ENCODE measurements around the gene CCDC107. TPM values are rescaled to one million over a fixed set of nuclear protein-coding genes. Genes with fewer than 3 reads are reported as not detected.

Gene CCDC107
- total RNA-seq, 1 experiment from 2014 or later = 12.0 TPM

- Histone ChIP-seq H3K23me2 (ENCODE audit: insufficient read length, low read depth, low read length, poor library complexity, severe bottlenecking) (peaks cover 19% of the 10 kb centered on the region), H3K18ac (ENCODE audit: insufficient read length, low read depth, low read length) (no peak overlapping the region), H3K4me1 (ENCODE audit: insufficient read depth, low read length) (peaks cover 3% of the 10 kb centered on the region; the same call in 1 of the 2 replicates), H3K79me2 (ENCODE audit: insufficient read depth, low read length) (no peaks in the 10 kb centered on the region), H4K8ac (replicated peaks; ENCODE audit: insufficient read length, low read depth, low read length) (no peak overlapping the region), H4K20me1 (ENCODE audit: control insufficient read depth, insufficient read depth, insufficient read length) (no peaks in the 10 kb centered on the region), H3K9ac (ENCODE audit: extremely low read depth, insufficient read length, low read length) (no peak overlapping the region), H3K9me3 (ENCODE audit: control insufficient read depth, low read depth, low read length) (no peaks in the 10 kb centered on the region), H3K23ac (ENCODE audit: insufficient read length, low read depth, low read length) (no peak overlapping the region), H2BK5ac (ENCODE audit: insufficient read length, low read length) (no peak overlapping the region), H2AFZ (ENCODE audit: low read length) (no peak overlapping the region), H4K5ac (ENCODE audit: insufficient read length, low read depth, low read length) (no peak overlapping the region), H2AK5ac (ENCODE audit: insufficient read length, low read length) (no peak overlapping the region), H3K79me1 (ENCODE audit: insufficient read depth, low read depth, low read length, poor library complexity, severe bottlenecking) (no peaks in the 10 kb centered on the region), H3K4ac (ENCODE audit: low read depth, low read length) (no peak overlapping the region), H3K27ac (ENCODE audit: insufficient read length, low read depth, low read length) (no peak overlapping the region), H3K14ac (ENCODE audit: insufficient read depth, low read length) (no peak overlapping the region), H3T11ph (ENCODE audit: low read length) (no peak overlapping the region), H2BK120ac (ENCODE audit: low read depth, low read length, poor library complexity, severe bottlenecking) (no peak overlapping the region), H3K4me2 (ENCODE audit: insufficient read depth, insufficient read length, low read length) (no peak overlapping the region), H3K27me3 (ENCODE audit: insufficient read depth, low read length) (no peaks in the 10 kb centered on the region), H2BK12ac (ENCODE audit: insufficient read length, low read depth, low read length) (no peak overlapping the region), H2BK20ac (ENCODE audit: low read depth, low read length, poor library complexity, severe bottlenecking) (no peak overlapping the region), H3K56ac (ENCODE audit: insufficient read length, low read depth, low read length) (no peak overlapping the region), H2BK15ac (ENCODE audit: low read depth, low read length) (no peak overlapping the region), H4K91ac (ENCODE audit: insufficient read length, low read depth, low read length) (no peak overlapping the region)
- H3K27me3 Mint-ChIP-seq (ENCODE audit: low read depth) = peaks cover 18% of the 10 kb centered on the region
- H3K4me1 Mint-ChIP-seq = peaks cover 33 to 43% of the 10 kb centered on the region in 2 experiments
- no peak for TF ChIP-seq CTCF (conservative IDR thresholded peaks at IDR 0.05)
- peaks cover 2 to 3% of the 10 kb centered on the region in 2 experiments; a peak in 3 of 5 replicates for H3K9me3 Mint-ChIP-seq
- WGBS (ENCODE audit: extremely low coverage, insufficient read length, low lambda C conversion rate) = no CpG with 5 or more reads among the region's 3 CpGs
- peaks cover 28 to 40% (median 37%) of the 10 kb centered on the region in 3 experiments for H3K36me3 Mint-ChIP-seq (ENCODE audit: insufficient read depth in 1 of 3, low read depth in 3 of 3)
- peak overlapping the region in 1 of 3 experiments; percentile 40; a peak in 2 of 7 replicates for H3K27ac Mint-ChIP-seq
- no peak overlapping the region for H3K4me3 Mint-ChIP-seq
- DNase-seq = no peak
Observed at GRCh38 chr9:35661756-35662350, 3.8 kb downstream of the CCDC107 start.

All from H9 (cell line).